Tongue (tissue), 2 donors: ENCODE results near the gene PALM. TPM values are rescaled to one million over a fixed set of nuclear protein-coding genes. Genes with fewer than 3 reads are reported as not detected.
"Not testable (repeated sequence)": the region's sequence is repeated elsewhere in the genome, so short reads cannot be mapped to it uniquely, and the experiment has no call there.

Experiments
- DNase-seq: peaks from one replicate; pipeline ENCODE4 v3.0.0-alpha.2; 2015
- total RNA-seq: library from RNA; depleted of rRNA; stranded (reverse); fragments of >200 nt; gene quantifications from one replicate; pipeline ENCODE4 v1.2.3, GENCODE V29; 2014

The PALM gene
- total RNA-seq, 1 donor from 2014 or later, result 52.9 TPM

- no peak for DNase-seq
Observed at GRCh38 chr19:704447-704741, 4.3 kb upstream of the PALM start.

- DNase-seq, result no peak
Observed at GRCh38 chr19:709196-709964, 645 bp downstream of the PALM start.

GRCh38 chr19:709965-710571, 1.3 kb downstream of the PALM start:
- no peak for DNase-seq

- DNase-seq, result no peak
Observed at GRCh38 chr19:710767-711166, 2.0 kb downstream of the PALM start.

- no peak for DNase-seq
Observed at GRCh38 chr19:711254-711653, 2.5 kb downstream of the PALM start.

GRCh38 chr19:715347-715746, 6.6 kb downstream of the PALM start:
- DNase-seq, result no peak

GRCh38 chr19:718251-718951, 9.7 kb downstream of the PALM start:
- DNase-seq, result no peak

- peak; percentile 60 for DNase-seq
Observed at GRCh38 chr19:718991-719512, 10.3 kb downstream of the PALM start.

- peak; percentile 60 for DNase-seq
Observed at GRCh38 chr19:719636-720344, 11.1 kb downstream of the PALM start.

GRCh38 chr19:720345-721160, 11.8 kb downstream of the PALM start:
- DNase-seq, result peak; percentile 37

- DNase-seq, result no peak
Observed at GRCh38 chr19:722553-723101, 13.9 kb downstream of the PALM start.

GRCh38 chr19:723247-723646, 14.5 kb downstream of the PALM start:
- DNase-seq, result no peak

- no peak for DNase-seq
Observed at GRCh38 chr19:723714-724113, 15.0 kb downstream of the PALM start.

- DNase-seq, result no peak
Observed at GRCh38 chr19:725461-726089, 16.8 kb downstream of the PALM start.

- DNase-seq, result no peak
Observed at GRCh38 chr19:726993-727956, 18.5 kb downstream of the PALM start.

GRCh38 chr19:728011-728410, 19.3 kb downstream of the PALM start:
- DNase-seq, result peak; percentile 62

GRCh38 chr19:729564-729963, 20.8 kb downstream of the PALM start:
- not testable (repeated sequence) for DNase-seq

GRCh38 chr19:729965-730668, 21.4 kb downstream of the PALM start:
- no peak for DNase-seq

GRCh38 chr19:731000-731399, 22.3 kb downstream of the PALM start:
- DNase-seq, result no peak
